Osteoblast (primary cell): ENCODE data around the gene BAIAP3. TPM values are rescaled to one million over a fixed set of nuclear protein-coding genes. Genes with fewer than 3 reads are reported as not detected.
"Not testable (repeated sequence)": the region's sequence is repeated elsewhere in the genome, so short reads cannot be mapped to it uniquely, and the experiment has no call there.

Experiments used
- DNase-seq: peaks from one replicate; pipeline ENCODE4 v3.0.0; 2011; ENCODE audit warnings: low spot score, mixed read lengths; ENCODE audit not compliant: insufficient read length; ENCODE audit errors: missing footprints
- H2AFZ ChIP-seq: 2 replicates; pipeline ENCODE4 v1.6.0; 2011; ENCODE audit warnings: mild to moderate bottlenecking, low read length
- H3K27ac ChIP-seq: 2 replicates; pipeline ENCODE4 v1.5.1; 2011; ENCODE audit warnings: mild to moderate bottlenecking, low read depth, low read length, moderate library complexity
- H3K27me3 ChIP-seq: 2 replicates; pipeline ENCODE4 v1.6.0; 2012; ENCODE audit warnings: mild to moderate bottlenecking, control low read depth, inconsistent platforms, low read length, moderate library complexity; ENCODE audit not compliant: insufficient read depth
- H3K36me3 ChIP-seq: 2 replicates; pipeline ENCODE4 v1.5.1; 2011; ENCODE audit warnings: mild to moderate bottlenecking, low read length, control low read depth, moderate library complexity; ENCODE audit not compliant: insufficient read depth
- H3K4me1 ChIP-seq: 2 replicates; pipeline ENCODE4 v1.5.1; 2011; ENCODE audit warnings: mild to moderate bottlenecking, low read length, control low read depth, moderate library complexity; ENCODE audit not compliant: insufficient read depth
- H3K4me2 ChIP-seq: 2 replicates; pipeline ENCODE4 v1.6.0; 2011; ENCODE audit warnings: mild to moderate bottlenecking, low read length; ENCODE audit not compliant: insufficient read depth
- H3K4me3 ChIP-seq: fragments of 200-600 bp; sonication (generic); 3 replicates; pipeline ENCODE4 v1.5.1; 2012; ENCODE audit warnings: mild to moderate bottlenecking, low read length, inconsistent platforms; ENCODE audit not compliant: insufficient read depth
- H3K79me2 ChIP-seq: 2 replicates; pipeline ENCODE4 v1.6.0; 2012; ENCODE audit warnings: mild to moderate bottlenecking, low read length, control low read depth, inconsistent platforms; ENCODE audit not compliant: insufficient read depth
- H3K9me3 ChIP-seq: 2 replicates; pipeline ENCODE4 v1.5.1; 2011; ENCODE audit warnings: low read depth, low read length, control low read depth
- H4K20me1 ChIP-seq: 2 replicates; pipeline ENCODE4 v1.6.0; 2012; ENCODE audit warnings: mild to moderate bottlenecking, low read length, control low read depth; ENCODE audit not compliant: insufficient read depth
- total RNA-seq: library from RNA; depleted of rRNA; stranded (reverse); fragments of >200 nt; gene quantifications from 2 replicates; pipeline ENCODE4 v1.2.3, GENCODE V29; 2012
- TF ChIP-seq, protein P1 (sequence below): IDR thresholded peaks from 2 replicates; pipeline ENCODE4 v1.5.1; 2011; ENCODE audit warnings: mild to moderate bottlenecking, low read depth, low read length, moderate library complexity; ENCODE audit errors: extremely low read depth

BAIAP3 gene
- total RNA-seq, 1 donor: under 0.01 TPM

DNA sequence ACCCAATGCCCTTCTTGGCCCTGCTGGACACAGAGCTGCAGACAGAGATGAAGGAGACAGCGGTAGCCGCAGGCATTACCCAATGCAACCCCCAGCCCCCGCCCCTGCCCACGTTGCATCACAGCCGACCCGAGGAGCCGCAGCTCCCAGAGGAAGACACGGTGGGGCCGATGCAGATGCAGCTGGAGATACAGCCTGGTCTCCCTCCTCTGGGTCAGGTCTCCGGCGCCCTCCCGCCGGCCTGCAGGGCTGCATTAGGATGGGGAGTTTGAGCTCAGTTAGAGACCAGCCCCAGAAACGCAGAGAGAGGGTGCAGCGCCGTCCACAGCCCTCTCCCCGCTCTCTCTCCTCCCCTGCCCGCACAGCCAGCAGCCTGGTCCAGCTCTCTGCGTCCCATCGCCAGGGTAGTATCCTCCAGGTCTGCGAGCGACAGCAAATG is 43.4 kb upstream of the BAIAP3 start:
- Histone ChIP-seq H3K4me3 (no peak overlapping the region), H3K36me3 (no peaks in the 10 kb centered on the region), H3K27me3 (peaks cover 43% of the 10 kb centered on the region), H3K27ac (no peak overlapping the region), H4K20me1 (no peaks in the 10 kb centered on the region), H3K9me3 (no peaks in the 10 kb centered on the region), H3K4me1 (no peaks in the 10 kb centered on the region), H2AFZ (no peak overlapping the region), H3K79me2 (no peaks in the 10 kb centered on the region), H3K4me2 (no peak overlapping the region)
- TF ChIP-seq, protein P1, sequence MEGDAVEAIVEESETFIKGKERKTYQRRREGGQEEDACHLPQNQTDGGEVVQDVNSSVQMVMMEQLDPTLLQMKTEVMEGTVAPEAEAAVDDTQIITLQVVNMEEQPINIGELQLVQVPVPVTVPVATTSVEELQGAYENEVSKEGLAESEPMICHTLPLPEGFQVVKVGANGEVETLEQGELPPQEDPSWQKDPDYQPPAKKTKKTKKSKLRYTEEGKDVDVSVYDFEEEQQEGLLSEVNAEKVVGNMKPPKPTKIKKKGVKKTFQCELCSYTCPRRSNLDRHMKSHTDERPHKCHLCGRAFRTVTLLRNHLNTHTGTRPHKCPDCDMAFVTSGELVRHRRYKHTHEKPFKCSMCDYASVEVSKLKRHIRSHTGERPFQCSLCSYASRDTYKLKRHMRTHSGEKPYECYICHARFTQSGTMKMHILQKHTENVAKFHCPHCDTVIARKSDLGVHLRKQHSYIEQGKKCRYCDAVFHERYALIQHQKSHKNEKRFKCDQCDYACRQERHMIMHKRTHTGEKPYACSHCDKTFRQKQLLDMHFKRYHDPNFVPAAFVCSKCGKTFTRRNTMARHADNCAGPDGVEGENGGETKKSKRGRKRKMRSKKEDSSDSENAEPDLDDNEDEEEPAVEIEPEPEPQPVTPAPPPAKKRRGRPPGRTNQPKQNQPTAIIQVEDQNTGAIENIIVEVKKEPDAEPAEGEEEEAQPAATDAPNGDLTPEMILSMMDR: no peak
- DNase-seq: peak; percentile 88

DNA sequence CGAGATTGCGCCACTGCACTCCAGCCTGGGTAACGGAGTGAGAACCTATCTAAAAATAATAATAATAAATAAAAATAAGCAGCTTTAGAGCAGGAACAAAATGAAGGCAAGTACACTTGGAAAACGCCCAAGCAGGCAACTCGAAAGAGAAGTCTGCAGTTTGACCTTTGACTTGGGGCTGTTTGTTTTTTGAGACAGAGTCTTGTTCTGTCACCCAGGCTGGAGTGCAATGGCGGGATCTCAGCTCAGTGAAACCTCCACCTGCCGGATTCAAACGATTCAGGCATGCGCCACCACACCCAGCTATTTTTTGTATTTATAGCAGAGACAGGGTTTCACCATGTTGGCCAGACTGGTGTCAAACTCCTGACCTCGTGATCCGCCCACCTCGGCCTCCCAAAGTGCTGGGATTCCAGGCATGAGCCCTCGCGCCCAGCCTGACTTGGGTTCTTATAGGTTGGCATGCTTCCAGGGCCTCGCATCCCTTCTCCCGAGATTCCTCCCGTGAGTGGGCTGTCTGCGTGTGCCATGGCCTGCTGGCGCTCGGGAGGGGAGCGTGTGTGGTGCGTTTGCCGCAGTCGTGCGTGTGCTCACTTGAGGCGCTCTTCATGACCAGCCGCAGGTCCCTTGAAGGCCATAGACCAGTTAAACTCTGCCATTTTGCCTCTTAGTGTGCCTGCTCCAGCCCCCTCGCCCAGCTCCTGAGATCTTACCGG is 42.4 kb upstream of the BAIAP3 start:
- Histone ChIP-seq H3K36me3 (no peaks in the 10 kb centered on the region), H2AFZ (no peak overlapping the region), H3K4me2 (no peak overlapping the region), H3K4me3 (no peak overlapping the region), H3K79me2 (no peaks in the 10 kb centered on the region), H4K20me1 (no peaks in the 10 kb centered on the region), H3K27ac (no peak overlapping the region), H3K9me3 (no peaks in the 10 kb centered on the region), H3K27me3 (peaks cover 43% of the 10 kb centered on the region), H3K4me1 (no peaks in the 10 kb centered on the region)
- DNase-seq: peak; percentile 58
- TF ChIP-seq, protein P1: no peak

DNA sequence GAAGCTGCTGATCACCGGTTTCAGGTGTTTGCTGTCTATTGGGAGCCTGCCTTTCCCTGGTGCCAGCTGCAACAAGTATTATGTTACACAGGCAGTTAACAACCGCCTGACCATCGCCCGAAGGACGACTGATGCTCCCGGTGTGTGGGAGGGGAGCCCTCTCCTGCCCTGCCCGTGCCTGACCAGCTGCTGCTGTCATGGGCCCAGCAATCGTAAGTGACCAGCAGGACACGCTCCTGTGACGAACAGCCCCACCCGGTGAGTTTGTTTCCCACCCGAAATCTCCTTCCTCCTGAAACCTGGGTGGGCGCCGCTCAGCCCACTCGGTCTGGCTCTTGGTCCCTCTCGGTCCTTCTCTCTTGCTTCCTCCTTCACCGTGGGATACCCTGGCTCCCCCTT is 41.9 kb upstream of the BAIAP3 start:
- no peak overlapping the region for H3K27ac ChIP-seq

DNA sequence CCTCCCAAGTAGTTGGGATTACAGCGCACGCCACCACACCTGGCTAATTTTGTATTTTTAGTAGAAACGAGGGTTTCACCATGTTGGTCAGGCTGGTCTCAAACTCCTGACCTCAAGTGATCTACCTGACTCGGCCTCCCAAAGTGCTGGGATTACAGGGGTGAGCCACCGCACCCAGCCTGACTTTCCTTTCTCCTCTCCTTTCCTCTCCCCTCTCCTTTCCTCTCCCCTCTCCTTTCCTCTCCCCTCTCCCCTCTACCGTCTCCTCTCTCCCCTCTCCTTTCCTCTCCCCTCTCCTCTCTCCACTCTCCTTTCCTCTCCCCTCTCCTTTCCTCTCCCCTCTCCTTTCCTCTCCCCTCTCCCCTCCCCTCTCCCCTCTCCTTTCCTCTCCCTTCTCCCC is 41.2 kb upstream of the BAIAP3 start:
- H4K20me1 ChIP-seq, H3K27ac ChIP-seq, H3K4me3 ChIP-seq, H3K4me2 ChIP-seq, H3K36me3 ChIP-seq, H2AFZ ChIP-seq, H3K79me2 ChIP-seq, H3K9me3 ChIP-seq, H3K4me1 ChIP-seq, DNase-seq: not testable (repeated sequence)
- H3K27me3 ChIP-seq: peaks cover 43% of the 10 kb centered on the region

More for the DNA sequence above, 41.9 kb upstream of the BAIAP3 start:
- peak; percentile 51 for DNase-seq
- no peaks in the 10 kb centered on the region for H3K36me3 ChIP-seq
- TF ChIP-seq, protein P1: no peak
- H3K9me3 ChIP-seq: no peaks in the 10 kb centered on the region
- no peaks in the 10 kb centered on the region for H3K4me1 ChIP-seq
- H2AFZ ChIP-seq: no peak overlapping the region
- no peaks in the 10 kb centered on the region for H3K79me2 ChIP-seq
- H3K4me3 ChIP-seq: no peak overlapping the region
- no peak overlapping the region for H3K4me2 ChIP-seq
- no peaks in the 10 kb centered on the region for H4K20me1 ChIP-seq
- peaks cover 43% of the 10 kb centered on the region for H3K27me3 ChIP-seq

DNA sequence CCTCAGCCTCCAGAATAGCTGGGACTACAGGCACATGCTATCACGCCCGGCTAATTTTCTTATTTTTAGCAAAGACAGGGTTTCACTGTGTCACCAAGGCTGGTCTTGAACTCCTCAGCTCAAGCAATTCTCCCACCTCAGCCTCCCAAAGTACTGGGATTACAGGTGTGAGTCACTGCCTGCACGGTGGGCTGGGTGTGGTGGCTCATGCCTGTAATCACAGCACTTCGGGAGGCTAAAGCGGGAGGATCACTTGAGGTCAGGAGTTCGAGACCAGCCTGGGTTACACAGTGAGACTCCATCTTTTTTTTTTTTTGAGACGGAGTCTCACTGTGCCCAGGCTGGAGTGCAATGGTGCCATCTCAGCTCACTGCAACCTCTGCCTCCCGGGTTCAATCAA is 40.6 kb upstream of the BAIAP3 start:
- not testable (repeated sequence) for H4K20me1 ChIP-seq, H2AFZ ChIP-seq, H3K4me1 ChIP-seq, DNase-seq, H3K9me3 ChIP-seq, H3K27ac ChIP-seq, H3K4me3 ChIP-seq, H3K79me2 ChIP-seq, H3K4me2 ChIP-seq, H3K36me3 ChIP-seq
- peaks cover 39% of the 10 kb centered on the region for H3K27me3 ChIP-seq
